ENCODE measurements around the gene MYO10. TPM values are rescaled to one million over a fixed set of nuclear protein-coding genes. Genes with fewer than 3 reads are reported as not detected.

Gene MYO10
- polyA plus RNA-seq, 3 donors: 0.23 to 1.1 (median 0.35) TPM

DNA sequence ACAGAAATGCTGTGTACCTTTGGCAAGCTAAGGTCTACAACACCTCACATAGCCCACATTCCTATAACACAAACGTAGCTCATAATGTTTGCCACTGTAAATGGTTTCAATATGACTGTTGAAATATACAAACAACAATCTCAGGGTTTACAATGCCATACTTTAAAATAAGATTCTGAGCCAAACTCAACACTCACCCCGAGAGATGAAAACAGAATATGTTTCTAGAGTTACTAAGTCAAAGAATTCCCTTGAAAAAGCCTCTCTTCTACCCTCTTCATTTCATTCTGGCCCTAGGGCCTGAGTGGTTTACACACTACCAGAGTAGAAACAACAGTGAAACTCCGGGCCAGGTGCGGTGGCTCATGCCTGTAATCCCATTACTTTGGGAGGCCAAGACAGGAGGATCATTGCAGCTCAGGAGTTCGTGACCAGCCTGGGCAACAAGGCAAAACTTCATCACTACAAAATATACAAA is 72.6 kb downstream of the MYO10 start:
- no peak overlapping the region for H2AFZ ChIP-seq (ENCODE audit: insufficient read depth, low read depth, low read length, poor library complexity, severe bottlenecking)
- intact Hi-C loops (cut with micrococcal nuclease): no loop called here
- no peak overlapping the region for H3K4me2 ChIP-seq (replicated peaks; ENCODE audit: extremely low read depth, low read length, poor library complexity, severe bottlenecking)
- H3K9me3 ChIP-seq (replicated peaks in 1 of 2; ENCODE audit: control insufficient read depth in 1 of 2, insufficient read depth in 1 of 2, low read length in 2 of 2): peaks cover 7 to 11% of the 10 kb centered on the region in 2 donors
- TF ChIP-seq CTCF (IDR thresholded peaks at IDR 0.05): no peak
- WGBS (ENCODE audit: insufficient coverage): 93% methylated on average over 3 of the region's 5 CpGs
- H3K4me3 Mint-ChIP-seq: no peak overlapping the region
- peaks cover 6 to 15% (median 9%) of the 10 kb centered on the region in 7 donors for H3K9me3 Mint-ChIP-seq
- H3K4me1 ChIP-seq (ENCODE audit: control insufficient read depth in 1 of 2, insufficient read depth in 2 of 2, low read length in 2 of 2): no peaks in the 10 kb centered on the region
- no peak overlapping the region for H3K27ac ChIP-seq (ENCODE audit: low read depth in 1 of 2, low read length in 2 of 2)
- peaks cover 0 to 3% (median 2%) of the 10 kb centered on the region in 3 donors for H3K27me3 Mint-ChIP-seq (ENCODE audit: low read depth in 3 of 3)
- no peaks in the 10 kb centered on the region for H3K36me3 Mint-ChIP-seq
- no peaks in the 10 kb centered on the region for H4K20me1 ChIP-seq (ENCODE audit: insufficient read depth, low read length)
- no peaks in the 10 kb centered on the region for H3K4me1 Mint-ChIP-seq
- no peak overlapping the region for H3K4me3 ChIP-seq (replicated peaks in 1 of 3; ENCODE audit: low read depth in 2 of 3, low read length in 3 of 3)
- H3K36me3 ChIP-seq (replicated peaks in 1 of 2; ENCODE audit: control insufficient read depth in 1 of 2, insufficient read depth in 2 of 2, low read length in 2 of 2): no peaks in the 10 kb centered on the region
- no peak overlapping the region for H3K27ac Mint-ChIP-seq
- H3K79me2 ChIP-seq (ENCODE audit: insufficient read depth, low read length): no peaks in the 10 kb centered on the region
- H3K27me3 ChIP-seq (ENCODE audit: control insufficient read depth in 2 of 2, insufficient read depth in 2 of 2, low read length in 2 of 2): no peaks in the 10 kb centered on the region
- no peak overlapping the region for H3K9ac ChIP-seq (ENCODE audit: insufficient read depth, low read length, poor library complexity, severe bottlenecking)
- DNase-seq: no peak

- H3K4me2 ChIP-seq (replicated peaks; ENCODE audit: extremely low read depth, low read length, poor library complexity, severe bottlenecking): no peak overlapping the region
- H3K9ac ChIP-seq (ENCODE audit: insufficient read depth, low read length, poor library complexity, severe bottlenecking): no peak overlapping the region
- intact Hi-C loops (cut with micrococcal nuclease): no loop called here
- Mint-ChIP-seq H3K4me3 (no peak overlapping the region), H3K4me1 (no peaks in the 10 kb centered on the region), H3K36me3 (no peaks in the 10 kb centered on the region), H3K27ac (no peak overlapping the region), H3K27me3 (ENCODE audit: low read depth in 3 of 3) (peaks cover 0 to 3% (median 2%) of the 10 kb centered on the region in 3 donors), H3K9me3 (peaks cover 6 to 16% (median 10%) of the 10 kb centered on the region in 7 donors)
- no peak overlapping the region for H3K27ac ChIP-seq (ENCODE audit: low read depth in 1 of 2, low read length in 2 of 2)
- no peak overlapping the region for H3K4me3 ChIP-seq (replicated peaks in 1 of 3; ENCODE audit: low read depth in 2 of 3, low read length in 3 of 3)
- WGBS (ENCODE audit: insufficient coverage): 100% methylated on average over 2 of the region's 3 CpGs
- H4K20me1 ChIP-seq (ENCODE audit: insufficient read depth, low read length): no peaks in the 10 kb centered on the region
- no peaks in the 10 kb centered on the region for H3K27me3 ChIP-seq (ENCODE audit: control insufficient read depth in 2 of 2, insufficient read depth in 2 of 2, low read length in 2 of 2)
- DNase-seq: no peak
- H2AFZ ChIP-seq (ENCODE audit: insufficient read depth, low read depth, low read length, poor library complexity, severe bottlenecking): no peak overlapping the region
- TF ChIP-seq CTCF (IDR thresholded peaks at IDR 0.05): no peak
- peaks cover 7 to 12% of the 10 kb centered on the region in 2 donors for H3K9me3 ChIP-seq (replicated peaks in 1 of 2; ENCODE audit: control insufficient read depth in 1 of 2, insufficient read depth in 1 of 2, low read length in 2 of 2)
- no peaks in the 10 kb centered on the region for H3K79me2 ChIP-seq (ENCODE audit: insufficient read depth, low read length)
- H3K4me1 ChIP-seq (ENCODE audit: control insufficient read depth in 1 of 2, insufficient read depth in 2 of 2, low read length in 2 of 2): no peaks in the 10 kb centered on the region
- no peaks in the 10 kb centered on the region for H3K36me3 ChIP-seq (replicated peaks in 1 of 2; ENCODE audit: control insufficient read depth in 1 of 2, insufficient read depth in 2 of 2, low read length in 2 of 2)
These were observed 73.3 kb downstream of the MYO10 start for GRCh38 chr5:16862777-16863176.
